ENCODE measurements around the gene SLC5A2.
A peak's percentile ranks its signal among the peaks of the same experiment; 100 is the strongest.
"Not testable (repeated sequence)": the region's sequence is repeated elsewhere in the genome, so short reads cannot be mapped to it uniquely, and the experiment has no call there.

SLC5A2 gene

DNA sequence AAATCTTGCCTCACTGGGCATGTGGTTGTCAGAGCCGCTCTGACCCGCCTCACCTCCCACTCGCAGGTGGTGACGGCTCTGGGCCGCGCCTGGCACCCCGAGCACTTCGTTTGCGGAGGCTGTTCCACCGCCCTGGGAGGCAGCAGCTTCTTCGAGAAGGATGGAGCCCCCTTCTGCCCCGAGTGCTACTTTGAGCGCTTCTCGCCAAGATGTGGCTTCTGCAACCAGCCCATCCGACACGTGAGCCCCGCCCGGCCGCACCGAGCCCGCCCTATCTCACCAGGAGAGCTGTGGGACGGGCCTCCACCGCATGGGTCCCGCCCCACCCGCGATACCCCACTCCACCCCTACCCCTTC lies 7.0 kb upstream of the SLC5A2 start:
- no peak for DNase-seq (ENCODE audit: low read depth)

DNA sequence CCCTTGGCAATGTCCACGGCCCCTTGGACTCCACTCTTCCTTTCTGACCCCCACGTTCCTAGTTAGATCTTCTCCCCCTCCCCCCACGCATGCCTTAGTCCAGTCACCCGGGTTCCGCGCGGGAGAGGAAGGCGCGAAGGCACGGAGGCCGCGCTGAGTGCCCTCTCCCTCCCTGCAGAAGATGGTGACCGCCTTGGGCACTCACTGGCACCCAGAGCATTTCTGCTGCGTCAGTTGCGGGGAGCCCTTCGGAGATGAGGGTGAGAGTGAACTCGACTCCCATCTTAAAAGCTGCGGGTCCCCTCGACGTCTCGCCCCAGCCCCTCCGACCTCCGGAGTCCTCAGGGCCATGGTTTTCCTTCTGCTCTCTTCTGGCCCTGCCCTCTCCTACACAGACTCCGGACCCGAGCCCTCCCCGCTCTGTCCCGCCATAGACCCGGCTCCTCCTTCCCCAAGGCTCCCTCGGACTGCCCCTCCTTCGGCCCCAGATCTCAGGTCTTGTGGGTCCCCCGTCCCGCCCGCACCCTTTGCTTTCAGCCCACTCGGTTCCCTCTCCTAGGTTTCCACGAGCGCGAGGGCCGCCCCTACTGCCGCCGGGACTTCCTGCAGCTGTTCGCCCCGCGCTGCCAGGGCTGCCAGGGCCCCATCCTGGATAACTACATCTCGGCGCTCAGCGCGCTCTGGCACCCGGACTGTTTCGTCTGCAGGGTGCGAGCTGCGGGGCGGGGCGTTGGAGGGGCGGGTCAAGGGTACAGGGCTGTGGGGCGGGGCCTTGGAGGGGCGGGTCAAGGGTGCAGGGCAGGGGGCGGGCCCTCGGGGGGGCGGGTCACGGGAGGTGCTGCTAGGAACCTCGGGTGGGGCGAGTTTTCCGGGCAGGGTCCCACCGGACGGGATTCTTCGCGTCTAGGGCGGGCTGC lies 6.4 kb upstream of the SLC5A2 start:
- DNase-seq (ENCODE audit: low read depth): peak; percentile 92

DNA sequence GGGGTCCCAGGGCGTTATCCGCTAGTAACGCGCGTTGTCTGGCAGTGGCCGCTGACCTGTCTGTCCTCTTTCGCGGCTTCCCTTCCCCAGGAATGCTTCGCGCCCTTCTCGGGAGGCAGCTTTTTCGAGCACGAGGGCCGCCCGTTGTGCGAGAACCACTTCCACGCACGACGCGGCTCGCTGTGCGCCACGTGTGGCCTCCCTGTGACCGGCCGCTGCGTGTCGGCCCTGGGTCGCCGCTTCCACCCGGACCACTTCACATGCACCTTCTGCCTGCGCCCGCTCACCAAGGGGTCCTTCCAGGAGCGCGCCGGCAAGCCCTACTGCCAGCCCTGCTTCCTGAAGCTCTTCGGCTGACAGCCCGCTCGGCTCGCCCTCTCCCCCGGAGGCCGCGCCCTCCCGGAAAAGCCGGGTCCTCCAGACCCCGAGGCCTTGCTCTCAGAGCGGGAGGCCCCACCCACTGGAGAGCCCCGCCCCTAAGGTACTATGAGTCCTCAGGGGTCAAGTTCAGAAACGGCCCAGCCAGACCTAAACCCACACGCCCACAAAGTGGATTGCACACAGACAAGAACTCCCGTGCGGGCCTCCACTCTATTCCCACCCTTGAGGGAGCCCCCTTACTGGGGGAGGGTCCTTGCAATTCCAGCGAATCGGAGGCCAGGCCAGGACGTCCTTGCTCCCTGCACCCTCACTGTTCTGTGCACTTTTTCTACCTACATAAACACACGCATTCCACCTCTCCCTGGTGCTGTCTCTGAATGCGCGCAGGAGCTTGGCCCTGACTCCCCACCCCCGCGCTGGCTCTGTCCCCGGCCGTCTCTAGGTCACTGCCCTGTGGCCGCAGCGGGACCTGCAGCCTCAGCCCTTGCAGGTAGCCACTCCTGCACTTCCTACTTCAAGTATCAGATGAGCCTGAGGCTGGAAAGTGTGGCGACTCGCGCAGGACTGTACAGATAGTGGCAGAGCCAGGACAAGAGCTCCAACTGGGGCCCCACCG lies 5.4 kb upstream of the SLC5A2 start:
- DNase-seq (ENCODE audit: low read depth): no peak

DNA sequence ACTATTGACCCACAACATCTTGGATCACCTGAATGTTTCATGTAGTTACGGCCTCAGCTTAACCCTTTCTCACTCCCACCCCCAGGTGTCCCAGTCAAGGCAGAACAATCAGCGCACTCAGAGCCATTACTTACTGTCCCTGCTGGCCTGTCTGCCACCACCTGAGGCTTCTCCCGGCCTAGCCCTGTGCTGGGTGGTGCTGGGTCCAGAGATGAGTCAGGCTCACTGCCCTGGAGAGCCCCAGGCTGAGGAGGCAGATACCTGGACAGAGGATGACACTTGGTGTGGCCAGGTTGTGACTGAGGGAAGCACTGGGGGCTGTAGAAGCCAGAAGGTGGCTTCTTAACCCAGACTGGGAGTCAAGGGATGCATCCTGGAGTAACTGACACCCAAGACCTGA lies 4.0 kb upstream of the SLC5A2 start:
- no peak for DNase-seq (ENCODE audit: low read depth)

DNA sequence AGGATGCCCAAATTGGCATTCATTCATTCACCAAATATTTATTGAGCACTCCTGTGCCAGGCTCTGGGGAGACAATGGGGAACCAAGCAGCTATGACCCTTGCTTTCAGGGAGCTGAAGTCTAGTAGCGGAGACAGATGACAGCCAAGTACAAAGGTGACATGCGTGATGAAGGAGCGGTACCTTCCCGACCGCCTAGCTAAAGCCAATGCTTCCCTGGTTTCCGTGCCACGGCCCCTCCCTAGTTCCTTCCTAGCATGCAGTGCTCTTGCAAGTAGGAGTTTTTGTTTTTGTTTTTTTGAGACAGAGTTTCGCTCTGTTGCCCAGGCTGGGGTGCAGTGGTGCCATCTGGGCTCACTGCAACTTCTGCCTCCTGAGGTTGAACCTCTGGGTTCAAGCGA lies 3.2 kb upstream of the SLC5A2 start:
- no peak for DNase-seq (ENCODE audit: low read depth)

DNA sequence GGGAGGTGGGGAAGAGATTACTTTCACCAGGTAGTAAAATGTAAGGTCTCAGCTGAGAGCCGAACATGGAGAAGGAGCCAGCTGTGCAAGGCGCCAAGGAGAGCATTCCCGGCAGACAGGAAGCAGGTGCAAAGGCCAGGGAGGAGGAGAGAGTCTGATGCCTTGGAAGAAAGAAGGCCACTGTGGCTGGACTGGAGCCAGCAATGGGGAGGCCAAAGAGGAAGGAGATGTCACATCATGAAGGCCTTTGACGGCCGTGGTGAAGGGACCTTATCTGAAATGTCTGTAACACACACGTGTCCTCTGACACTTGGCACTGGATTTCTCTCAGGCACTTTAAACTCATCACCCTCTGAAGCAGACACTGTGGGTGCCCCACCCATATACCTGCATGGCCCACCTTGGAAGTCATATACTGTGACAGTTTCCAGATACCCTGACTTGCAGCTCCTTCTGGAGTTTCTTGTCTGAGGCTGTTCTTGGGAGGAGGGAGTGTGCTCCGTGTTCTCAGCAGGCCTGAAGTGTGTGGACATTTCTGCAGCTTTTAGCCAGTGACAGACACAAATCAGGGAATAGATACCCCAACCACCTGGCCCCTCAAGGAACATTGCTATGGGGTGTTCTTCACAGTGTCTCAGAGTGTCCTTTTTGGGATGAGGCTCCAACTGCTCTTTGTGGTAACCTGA lies 1.9 kb upstream of the SLC5A2 start:
- DNase-seq (ENCODE audit: low read depth): no peak

DNA sequence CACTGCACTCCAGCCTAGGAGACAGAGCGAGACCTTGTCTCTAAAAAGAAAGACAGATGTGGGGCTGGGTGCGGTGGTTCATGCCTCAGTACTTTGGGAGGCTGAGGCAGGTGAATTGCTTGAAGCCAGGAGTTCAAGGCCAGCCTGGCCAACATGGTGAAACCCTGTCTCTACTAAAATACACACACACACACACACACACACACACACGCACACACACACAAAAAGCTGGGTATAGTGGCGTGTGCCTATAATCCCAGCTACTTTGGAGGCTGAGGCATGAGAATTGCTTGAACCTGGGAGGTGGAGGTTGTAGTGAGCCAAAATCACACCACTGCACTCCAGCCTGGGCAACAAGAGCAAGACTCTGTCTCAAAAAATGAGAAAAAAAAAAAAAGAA lies 1.1 kb downstream of the SLC5A2 start:
- not testable (repeated sequence) for DNase-seq (ENCODE audit: low read depth)

DNA sequence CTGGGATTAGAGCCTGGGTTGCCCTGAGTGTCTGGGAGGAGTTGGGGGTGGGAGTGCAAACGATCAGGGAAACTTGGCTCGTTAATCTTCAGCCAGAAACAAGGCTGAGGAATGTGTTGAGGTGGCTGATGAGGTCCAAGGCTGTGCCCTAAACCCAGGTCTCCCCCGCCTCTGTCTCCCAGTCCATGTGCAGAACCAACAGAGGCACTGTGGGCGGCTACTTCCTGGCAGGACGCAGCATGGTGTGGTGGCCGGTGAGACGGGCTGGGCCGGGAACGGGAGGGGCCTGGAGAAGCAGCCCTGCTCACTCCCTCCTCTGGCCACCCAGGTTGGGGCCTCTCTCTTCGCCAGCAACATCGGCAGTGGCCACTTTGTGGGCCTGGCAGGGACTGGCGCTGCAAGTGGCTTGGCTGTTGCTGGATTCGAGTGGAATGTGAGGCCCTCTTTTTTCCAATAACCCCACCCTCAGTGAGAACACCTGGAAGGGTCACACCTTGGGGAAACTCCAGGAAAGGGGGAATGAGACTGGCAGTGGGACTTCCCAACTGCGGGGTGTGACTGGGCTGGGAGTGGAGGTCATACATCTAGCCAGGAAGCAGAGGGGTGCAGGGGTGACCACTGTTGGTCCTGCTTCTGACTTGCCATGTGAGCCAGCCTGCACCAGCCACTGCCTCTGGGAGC lies 1.7 kb downstream of the SLC5A2 start:
- DNase-seq (ENCODE audit: low read depth): no peak

DNA sequence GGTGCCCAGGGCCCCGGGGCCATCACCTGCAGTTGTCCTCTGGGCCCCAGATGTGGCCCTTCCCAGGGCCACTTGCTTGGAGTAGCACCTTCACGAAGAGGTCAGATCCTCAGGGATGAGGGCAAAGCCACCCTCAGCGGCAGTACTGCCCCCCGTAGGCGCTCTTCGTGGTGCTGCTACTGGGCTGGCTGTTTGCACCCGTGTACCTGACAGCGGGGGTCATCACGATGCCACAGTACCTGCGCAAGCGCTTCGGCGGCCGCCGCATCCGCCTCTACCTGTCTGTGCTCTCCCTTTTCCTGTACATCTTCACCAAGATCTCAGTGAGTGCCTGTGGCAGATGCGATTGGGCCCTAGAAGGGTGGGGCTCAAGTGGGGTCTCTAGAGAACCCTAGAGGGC lies 2.6 kb downstream of the SLC5A2 start:
- no peak for DNase-seq (ENCODE audit: low read depth)

DNA sequence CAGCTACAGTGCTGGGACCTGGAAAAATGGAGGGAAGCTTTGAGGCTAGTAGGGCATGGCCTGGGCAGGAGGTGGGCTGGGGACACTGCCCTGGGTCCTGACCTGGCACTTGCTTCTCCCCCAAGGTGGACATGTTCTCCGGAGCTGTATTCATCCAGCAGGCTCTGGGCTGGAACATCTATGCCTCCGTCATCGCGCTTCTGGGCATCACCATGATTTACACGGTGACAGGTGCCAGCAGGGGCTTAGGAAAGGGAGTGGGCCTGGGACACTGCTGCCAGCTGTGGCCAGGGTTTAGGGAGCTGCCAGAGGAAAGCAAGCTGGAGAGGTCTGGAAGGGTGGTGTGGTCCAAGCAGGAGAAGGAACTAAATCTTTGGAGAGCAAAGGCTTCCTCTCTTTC lies 3.1 kb downstream of the SLC5A2 start:
- no peak for DNase-seq (ENCODE audit: low read depth)

DNA sequence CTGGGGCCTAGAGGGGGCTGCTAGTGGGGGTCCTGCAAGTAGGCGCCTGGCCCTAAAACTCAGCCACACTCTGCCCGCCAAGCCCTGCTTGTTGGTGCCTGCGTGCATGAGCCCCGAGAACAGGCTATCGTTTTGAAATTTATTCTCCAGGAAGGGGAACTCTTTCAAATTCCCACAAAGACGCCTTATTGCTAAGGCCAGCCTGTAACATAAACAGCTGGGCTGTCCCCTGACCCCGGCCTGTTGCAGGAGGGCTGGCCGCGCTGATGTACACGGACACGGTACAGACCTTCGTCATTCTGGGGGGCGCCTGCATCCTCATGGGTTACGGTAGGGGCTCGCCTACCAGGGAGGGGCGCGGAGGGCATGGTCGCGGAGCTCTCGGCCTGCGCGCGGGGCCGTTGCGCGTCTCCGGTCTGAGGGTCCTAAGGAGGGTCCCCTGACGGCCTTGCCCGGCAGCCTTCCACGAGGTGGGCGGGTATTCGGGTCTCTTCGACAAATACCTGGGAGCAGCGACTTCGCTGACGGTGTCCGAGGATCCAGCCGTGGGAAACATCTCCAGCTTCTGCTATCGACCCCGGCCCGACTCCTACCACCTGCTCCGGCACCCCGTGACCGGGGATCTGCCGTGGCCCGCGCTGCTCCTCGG lies 4.3 kb downstream of the SLC5A2 start:
- no peak for DNase-seq (ENCODE audit: low read depth)

DNA sequence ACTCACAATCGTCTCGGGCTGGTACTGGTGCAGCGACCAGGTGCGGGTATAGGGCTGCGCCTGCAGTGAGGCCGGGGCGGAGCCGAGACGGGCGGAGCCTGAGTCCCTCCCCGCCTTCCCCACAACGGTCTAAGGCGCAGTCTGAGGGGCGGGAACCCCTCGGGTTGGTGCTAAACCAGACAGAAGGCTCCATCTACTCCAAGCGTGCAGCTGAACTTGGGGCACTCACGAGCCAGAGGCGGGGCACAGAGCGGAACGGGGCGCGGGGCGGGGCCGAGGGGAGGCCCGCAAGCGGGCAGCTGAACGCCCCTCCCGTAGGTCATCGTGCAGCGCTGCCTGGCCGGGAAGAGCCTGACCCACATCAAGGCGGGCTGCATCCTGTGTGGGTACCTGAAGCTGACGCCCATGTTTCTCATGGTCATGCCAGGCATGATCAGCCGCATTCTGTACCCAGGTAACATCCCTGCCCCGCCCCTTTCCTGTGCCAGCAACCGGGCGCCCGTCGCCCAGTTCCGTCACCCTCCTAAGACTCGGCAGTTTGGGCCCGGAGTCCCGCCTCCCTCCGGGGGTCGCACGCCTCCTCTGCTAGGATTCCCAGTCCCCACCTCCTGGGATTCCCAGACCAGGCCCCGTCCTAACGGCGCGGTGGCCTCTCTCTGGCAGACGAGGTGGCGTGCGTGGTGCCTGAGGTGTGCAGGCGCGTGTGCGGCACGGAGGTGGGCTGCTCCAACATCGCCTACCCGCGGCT lies 5.0 kb downstream of the SLC5A2 start:
- DNase-seq (ENCODE audit: low read depth): peak; percentile 59

DNA sequence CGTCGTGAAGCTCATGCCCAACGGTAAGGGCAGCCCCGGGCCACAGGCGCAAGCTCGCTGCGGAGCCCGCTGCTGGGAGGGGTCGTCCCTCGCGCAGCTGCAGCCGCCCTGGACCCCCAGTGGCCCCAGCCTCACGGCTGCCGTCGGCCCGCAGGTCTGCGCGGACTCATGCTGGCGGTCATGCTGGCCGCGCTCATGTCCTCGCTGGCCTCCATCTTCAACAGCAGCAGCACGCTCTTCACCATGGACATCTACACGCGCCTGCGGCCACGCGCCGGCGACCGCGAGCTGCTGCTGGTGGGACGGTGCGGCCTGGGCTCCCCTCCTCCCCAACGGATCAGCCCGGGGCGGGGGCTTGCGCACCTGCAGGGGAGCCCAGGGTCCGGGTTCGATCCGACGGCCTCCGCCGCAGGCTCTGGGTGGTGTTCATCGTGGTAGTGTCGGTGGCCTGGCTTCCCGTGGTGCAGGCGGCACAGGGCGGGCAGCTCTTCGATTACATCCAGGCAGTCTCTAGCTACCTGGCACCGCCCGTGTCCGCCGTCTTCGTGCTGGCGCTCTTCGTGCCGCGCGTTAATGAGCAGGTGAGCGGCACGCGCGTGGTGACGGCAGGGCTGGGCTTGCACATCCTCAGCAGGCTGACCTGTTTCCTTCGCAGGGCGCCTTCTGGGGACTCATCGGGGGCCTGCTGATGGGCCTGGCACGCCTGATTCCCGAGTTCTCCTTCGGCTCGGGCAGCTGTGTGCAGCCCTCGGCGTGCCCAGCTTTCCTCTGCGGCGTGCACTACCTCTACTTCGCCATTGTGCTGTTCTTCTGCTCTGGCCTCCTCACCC lies 5.8 kb downstream of the SLC5A2 start:
- DNase-seq (ENCODE audit: low read depth): no peak

DNA sequence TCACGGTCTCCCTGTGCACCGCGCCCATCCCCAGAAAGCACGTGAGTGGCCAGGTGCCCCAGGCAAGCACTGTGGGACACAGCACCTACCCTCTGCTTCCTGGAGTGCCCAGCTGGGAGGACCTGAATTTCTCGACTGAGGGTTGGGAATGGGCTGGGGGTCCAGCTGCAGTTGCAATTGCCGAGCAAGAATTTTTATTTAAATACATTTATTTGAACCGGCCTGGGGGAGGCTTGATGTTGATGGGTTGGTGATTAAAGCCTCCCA lies 6.3 kb downstream of the SLC5A2 start:
- DNase-seq (ENCODE audit: low read depth): no peak

DNA sequence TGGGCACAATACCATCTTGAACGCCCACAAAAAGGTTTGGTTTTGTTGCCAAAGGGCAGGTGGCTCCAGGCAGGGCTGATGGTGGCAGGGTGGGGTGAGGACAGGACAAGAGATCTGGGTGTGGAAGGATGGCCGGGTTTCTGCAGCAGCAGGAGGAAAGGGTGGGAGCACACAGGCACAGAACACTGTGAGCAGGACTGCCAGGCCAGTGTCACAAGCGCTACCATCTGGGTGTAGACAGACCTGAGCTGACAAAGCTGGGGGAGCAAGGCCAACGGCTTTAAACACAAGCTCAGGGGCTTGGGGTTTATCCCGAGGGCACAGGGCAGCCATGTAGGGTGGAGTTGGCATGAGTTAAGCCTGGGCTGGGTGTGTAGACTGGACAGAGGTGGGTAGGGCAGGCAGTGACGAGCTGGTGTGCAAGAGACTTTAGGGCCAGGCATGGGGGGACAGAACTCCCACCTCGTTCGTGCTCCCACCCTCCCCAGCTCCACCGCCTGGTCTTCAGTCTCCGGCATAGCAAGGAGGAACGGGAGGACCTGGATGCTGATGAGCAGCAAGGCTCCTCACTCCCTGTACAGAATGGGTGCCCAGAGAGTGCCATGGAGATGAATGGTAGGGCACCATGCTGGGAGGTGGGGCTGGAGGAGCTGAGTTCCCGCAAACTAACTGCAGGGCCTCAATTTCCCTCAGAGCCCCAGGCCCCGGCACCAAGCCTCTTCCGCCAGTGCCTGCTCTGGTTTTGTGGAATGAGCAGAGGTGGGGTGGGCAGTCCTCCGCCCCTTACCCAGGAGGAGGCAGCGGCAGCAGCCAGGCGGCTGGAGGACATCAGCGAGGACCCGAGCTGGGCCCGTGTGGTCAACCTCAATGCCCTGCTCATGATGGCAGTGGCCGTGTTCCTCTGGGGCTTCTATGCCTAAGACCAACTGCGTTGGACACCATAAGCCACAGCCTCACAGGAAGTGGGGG lies 7.0 kb downstream of the SLC5A2 start:
- DNase-seq (ENCODE audit: low read depth): no peak

DNA sequence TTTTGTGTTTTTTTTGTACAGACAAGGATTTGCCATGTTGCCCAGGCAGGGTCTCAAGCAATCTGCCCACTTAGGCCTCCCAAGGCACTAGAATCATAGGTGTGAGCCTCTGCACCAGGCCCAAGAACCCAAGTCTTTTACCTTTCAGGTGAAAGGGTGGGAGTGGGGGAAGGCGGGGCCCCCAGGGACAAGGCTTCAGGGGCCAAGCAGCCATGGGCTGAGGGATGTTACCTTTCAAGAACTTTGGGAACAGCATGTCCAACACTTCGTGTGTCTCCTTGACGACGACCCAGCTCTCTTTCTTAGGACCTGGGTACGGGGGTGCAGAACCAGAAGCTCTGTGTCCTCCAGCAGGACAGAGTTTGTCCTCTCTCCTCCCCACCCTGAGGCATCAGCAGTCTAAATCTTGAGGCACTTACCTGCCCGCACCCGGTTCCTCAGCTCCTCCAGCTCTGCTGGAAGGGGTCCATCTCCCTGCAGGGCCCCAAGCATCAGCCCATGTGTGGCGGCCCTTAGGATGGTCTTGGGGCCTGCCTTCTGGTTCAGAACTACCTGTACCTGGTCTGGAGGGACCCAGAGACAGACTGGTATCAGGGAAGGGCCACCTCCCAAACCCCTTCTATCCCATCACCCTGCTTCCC lies 9.0 kb downstream of the SLC5A2 start:
- no peak for DNase-seq (ENCODE audit: low read depth)

DNA sequence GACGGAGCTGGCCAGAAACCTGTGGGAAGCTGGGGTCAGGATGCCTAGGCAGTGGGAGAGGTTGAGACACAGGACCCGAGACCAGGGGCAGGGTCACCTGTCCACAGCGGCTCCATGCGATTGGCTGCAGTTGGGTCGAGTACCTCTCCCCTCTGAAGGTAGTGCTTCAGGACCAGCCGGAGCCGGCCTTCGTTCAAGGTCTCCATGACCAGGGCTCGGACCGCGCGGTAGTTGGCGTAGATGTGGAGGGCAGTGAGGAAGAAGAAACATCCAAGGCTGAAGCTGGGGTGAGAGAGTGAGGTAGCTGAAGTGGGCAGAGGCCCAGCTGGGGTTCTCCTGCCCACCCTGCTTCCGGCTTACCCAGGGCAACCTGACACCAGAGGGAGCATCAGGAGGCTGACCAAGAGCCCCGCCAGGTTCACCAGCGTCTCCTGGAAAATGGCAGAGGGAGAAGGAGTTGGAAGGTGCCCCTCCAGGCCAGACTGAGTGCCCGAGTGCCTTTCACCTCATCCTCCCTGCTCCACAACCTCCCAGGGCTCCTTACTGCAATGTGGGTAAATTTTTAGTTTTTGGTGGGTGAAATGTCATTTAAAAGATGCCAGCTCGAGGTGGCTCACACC lies 10.7 kb downstream of the SLC5A2 start:
- no peak for DNase-seq (ENCODE audit: low read depth)

DNA sequence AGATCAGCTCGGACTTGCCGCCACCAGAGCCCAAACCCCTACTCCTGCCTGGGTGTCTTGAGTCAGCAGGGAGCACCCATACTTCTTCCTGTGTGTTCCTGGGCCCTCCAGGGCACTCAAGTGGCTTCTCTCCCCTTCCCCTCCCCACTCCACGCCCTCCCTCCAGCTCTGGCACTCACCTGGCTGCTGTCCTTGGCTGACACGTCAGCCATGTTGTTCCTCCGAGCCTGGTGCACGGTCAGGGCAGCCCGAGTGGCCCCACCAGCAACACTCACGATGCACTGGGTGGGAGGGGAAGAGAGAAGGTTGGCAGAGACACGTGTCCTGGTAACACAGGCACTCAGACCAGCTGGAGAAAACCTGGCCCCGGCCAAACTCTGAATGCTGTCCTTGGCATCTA lies 13.7 kb downstream of the SLC5A2 start:
- no peak for DNase-seq (ENCODE audit: low read depth)
